ENCODE data around the gene SERPINC1.
"Not testable (repeated sequence)": the region's sequence is repeated elsewhere in the genome, so short reads cannot be mapped to it uniquely, and the experiment has no call there.

DNA sequence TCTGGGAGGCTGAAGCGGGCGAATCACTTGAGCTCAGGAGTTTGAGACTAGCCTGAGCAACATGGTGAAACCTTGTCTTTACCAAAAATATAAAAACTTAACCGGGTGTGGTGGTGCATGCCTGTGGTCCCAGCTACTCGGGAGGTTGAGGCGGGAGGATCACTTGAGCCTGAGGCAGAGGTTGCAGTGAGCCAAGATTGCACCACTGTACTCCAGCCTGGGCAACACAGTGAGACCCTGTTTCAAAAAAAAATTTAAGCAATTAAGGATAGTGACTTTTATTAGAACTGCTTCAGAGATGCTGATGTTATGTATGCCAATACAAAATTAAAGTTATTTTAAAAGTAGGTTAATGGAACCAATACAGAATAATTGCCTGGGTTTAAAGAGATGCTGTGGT, 48.8 kb upstream of the SERPINC1 start:
- TF ChIP-seq, protein P1, sequence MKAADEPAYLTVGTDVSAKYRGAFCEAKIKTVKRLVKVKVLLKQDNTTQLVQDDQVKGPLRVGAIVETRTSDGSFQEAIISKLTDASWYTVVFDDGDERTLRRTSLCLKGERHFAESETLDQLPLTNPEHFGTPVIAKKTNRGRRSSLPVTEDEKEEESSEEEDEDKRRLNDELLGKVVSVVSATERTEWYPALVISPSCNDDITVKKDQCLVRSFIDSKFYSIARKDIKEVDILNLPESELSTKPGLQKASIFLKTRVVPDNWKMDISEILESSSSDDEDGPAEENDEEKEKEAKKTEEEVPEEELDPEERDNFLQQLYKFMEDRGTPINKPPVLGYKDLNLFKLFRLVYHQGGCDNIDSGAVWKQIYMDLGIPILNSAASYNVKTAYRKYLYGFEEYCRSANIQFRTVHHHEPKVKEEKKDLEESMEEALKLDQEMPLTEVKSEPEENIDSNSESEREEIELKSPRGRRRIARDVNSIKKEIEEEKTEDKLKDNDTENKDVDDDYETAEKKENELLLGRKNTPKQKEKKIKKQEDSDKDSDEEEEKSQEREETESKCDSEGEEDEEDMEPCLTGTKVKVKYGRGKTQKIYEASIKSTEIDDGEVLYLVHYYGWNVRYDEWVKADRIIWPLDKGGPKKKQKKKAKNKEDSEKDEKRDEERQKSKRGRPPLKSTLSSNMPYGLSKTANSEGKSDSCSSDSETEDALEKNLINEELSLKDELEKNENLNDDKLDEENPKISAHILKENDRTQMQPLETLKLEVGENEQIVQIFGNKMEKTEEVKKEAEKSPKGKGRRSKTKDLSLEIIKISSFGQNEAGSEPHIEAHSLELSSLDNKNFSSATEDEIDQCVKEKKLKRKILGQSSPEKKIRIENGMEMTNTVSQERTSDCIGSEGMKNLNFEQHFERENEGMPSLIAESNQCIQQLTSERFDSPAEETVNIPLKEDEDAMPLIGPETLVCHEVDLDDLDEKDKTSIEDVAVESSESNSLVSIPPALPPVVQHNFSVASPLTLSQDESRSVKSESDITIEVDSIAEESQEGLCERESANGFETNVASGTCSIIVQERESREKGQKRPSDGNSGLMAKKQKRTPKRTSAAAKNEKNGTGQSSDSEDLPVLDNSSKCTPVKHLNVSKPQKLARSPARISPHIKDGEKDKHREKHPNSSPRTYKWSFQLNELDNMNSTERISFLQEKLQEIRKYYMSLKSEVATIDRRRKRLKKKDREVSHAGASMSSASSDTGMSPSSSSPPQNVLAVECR (CRISPR knock-in tag; IDR thresholded peaks at IDR 0.05; ENCODE audit: borderline replicate concordance) = not testable (repeated sequence)
- TF ChIP-seq, protein P2, sequence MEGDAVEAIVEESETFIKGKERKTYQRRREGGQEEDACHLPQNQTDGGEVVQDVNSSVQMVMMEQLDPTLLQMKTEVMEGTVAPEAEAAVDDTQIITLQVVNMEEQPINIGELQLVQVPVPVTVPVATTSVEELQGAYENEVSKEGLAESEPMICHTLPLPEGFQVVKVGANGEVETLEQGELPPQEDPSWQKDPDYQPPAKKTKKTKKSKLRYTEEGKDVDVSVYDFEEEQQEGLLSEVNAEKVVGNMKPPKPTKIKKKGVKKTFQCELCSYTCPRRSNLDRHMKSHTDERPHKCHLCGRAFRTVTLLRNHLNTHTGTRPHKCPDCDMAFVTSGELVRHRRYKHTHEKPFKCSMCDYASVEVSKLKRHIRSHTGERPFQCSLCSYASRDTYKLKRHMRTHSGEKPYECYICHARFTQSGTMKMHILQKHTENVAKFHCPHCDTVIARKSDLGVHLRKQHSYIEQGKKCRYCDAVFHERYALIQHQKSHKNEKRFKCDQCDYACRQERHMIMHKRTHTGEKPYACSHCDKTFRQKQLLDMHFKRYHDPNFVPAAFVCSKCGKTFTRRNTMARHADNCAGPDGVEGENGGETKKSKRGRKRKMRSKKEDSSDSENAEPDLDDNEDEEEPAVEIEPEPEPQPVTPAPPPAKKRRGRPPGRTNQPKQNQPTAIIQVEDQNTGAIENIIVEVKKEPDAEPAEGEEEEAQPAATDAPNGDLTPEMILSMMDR (CRISPR knock-in tag; IDR thresholded peaks at IDR 0.05) = not testable (repeated sequence)
- TF ChIP-seq, protein P3, sequence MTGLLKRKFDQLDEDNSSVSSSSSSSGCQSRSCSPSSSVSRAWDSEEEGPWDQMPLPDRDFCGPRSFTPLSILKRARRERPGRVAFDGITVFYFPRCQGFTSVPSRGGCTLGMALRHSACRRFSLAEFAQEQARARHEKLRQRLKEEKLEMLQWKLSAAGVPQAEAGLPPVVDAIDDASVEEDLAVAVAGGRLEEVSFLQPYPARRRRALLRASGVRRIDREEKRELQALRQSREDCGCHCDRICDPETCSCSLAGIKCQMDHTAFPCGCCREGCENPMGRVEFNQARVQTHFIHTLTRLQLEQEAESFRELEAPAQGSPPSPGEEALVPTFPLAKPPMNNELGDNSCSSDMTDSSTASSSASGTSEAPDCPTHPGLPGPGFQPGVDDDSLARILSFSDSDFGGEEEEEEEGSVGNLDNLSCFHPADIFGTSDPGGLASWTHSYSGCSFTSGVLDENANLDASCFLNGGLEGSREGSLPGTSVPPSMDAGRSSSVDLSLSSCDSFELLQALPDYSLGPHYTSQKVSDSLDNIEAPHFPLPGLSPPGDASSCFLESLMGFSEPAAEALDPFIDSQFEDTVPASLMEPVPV (CRISPR knock-in tag; IDR thresholded peaks at IDR 0.05) = not testable (repeated sequence)
- TF ChIP-seq, protein P4, sequence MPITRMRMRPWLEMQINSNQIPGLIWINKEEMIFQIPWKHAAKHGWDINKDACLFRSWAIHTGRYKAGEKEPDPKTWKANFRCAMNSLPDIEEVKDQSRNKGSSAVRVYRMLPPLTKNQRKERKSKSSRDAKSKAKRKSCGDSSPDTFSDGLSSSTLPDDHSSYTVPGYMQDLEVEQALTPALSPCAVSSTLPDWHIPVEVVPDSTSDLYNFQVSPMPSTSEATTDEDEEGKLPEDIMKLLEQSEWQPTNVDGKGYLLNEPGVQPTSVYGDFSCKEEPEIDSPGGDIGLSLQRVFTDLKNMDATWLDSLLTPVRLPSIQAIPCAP (CRISPR knock-in tag; IDR thresholded peaks at IDR 0.05; ENCODE audit: low read depth) = not testable (repeated sequence)
- TF ChIP-seq HHEX (CRISPR knock-in tag; IDR thresholded peaks at IDR 0.05); RFX5 (IDR thresholded peaks at IDR 0.05; ENCODE audit: low read depth, low read length); ZNF264 (CRISPR knock-in tag; IDR thresholded peaks at IDR 0.05); ZNF263 (CRISPR knock-in tag; IDR thresholded peaks at IDR 0.05); HNRNPUL1 (IDR thresholded peaks at IDR 0.05; ENCODE audit: low read depth, low read length); CBX2 (IDR thresholded peaks at IDR 0.05; ENCODE audit: low read depth, low read length); CBX2 (CRISPR knock-in tag; IDR thresholded peaks at IDR 0.05; ENCODE audit: low read depth); PCBP2 (optimal IDR thresholded peaks at IDR 0.05; ENCODE audit: low read depth, low read length, poor library complexity, severe bottlenecking): not testable (repeated sequence)
- TF ChIP-seq, protein P5, sequence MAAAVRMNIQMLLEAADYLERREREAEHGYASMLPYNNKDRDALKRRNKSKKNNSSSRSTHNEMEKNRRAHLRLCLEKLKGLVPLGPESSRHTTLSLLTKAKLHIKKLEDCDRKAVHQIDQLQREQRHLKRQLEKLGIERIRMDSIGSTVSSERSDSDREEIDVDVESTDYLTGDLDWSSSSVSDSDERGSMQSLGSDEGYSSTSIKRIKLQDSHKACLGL (CRISPR knock-in tag; IDR thresholded peaks at IDR 0.05) = not testable (repeated sequence)

Measured in HepG2 (cell line).